GM21447 (cell line): ENCODE measurements around the gene ADIRF.

Experiments
- ATAC-seq: cut with Tn5 transposase; IDR thresholded peaks from one replicate; pipeline ENCODE4 v1.9.1; 2021; ENCODE audit not compliant: unreplicated experiment

ADIRF gene

DNA sequence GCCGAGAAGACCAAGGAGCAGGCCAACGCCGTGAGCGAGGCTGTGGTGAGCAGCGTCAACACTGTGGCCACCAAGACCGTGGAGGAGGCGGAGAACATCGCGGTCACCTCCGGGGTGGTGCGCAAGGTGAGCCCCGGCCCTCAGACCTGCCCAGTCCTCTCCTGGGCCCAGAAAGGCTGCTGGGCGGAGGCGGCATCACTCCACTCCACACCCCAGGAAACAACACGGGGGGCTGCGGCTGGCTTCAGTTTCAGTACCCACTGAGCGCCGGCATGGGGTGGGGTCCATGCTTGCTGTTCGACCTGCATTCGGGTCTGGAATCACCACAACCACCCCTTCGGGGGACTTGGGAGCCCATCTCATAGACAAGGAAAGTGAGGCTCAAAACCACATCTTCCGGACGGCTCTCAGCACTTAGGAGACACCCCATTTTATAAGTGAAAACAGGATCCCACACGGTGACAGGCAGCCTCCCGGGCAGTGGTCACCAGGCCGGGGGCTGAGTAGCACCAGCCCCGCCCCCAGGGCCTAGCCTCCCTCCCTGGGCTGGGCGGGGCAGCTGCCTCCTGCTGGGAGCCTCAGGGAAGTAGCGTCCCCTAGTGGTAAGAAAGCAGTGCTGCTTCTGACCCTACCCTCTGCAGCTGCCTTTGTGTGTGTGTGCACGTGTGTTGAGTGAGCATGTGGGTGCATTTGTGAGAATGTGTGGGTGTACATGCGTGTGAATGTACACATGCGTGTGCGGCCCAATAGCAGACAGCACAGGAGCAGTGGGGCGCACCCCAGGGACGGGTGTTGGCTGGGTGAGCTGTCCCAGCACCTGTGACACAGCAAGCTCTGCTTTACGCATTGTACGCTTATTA is 8.0 kb upstream of the ADIRF start:
- ATAC-seq = no peak

DNA sequence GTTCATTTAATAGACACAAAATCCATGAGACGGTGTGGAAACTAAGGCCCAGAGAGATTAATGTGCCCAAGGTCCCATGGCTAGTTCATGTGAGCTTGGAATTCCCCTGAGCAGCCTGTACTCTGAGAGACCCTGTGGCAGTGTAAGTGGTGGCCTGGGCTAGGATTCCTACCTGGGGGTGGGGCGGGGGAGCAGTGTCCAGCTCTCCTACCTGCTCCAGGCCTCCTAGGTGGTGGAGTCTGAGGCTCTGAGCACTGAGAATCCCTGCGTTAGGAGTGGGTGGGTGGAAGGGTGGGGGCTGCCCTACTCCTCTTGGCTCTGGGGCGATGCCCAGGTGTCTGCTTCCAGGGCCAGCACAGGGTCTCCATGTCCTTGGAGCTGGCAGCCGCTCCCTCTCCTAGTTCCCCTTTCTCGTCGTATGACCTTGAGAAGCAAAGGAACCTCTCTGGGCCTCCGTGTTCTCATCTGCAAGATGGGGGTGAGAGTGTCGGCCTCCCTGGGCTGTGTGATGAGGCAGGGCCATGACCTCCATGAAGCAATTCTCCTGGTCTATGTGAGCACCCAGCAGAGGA is 7.3 kb upstream of the ADIRF start:
- ATAC-seq = no peak

DNA sequence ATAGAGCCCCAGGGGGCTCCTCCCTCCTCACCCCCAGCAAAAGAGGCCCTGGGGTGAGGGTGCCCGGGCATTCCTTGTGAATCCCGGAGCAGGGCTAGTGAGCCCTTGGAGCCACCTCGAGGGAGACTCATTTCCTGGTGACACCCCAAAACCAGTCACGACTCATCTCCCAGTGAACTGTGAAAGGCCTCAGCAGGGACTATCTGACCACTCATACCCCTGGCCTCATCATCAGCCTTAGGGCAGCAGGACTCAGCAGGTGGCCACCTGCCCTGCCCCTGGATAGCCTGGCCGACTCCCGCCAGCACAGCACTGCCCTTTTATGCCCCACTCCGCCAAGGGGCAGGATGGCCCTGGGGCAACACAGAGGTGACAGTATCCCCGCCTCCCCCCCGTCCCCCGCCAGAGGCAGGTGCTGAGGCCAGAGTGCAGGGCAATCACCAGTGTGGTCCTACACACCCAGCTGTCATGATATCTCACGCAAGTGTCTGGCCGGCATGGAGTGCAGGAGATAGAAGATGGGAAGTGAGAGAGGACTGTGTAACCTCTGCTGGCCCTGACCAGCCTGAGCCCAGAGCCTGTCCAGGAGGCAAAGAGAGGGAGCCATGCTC is 6.7 kb upstream of the ADIRF start:
- no peak for ATAC-seq

DNA sequence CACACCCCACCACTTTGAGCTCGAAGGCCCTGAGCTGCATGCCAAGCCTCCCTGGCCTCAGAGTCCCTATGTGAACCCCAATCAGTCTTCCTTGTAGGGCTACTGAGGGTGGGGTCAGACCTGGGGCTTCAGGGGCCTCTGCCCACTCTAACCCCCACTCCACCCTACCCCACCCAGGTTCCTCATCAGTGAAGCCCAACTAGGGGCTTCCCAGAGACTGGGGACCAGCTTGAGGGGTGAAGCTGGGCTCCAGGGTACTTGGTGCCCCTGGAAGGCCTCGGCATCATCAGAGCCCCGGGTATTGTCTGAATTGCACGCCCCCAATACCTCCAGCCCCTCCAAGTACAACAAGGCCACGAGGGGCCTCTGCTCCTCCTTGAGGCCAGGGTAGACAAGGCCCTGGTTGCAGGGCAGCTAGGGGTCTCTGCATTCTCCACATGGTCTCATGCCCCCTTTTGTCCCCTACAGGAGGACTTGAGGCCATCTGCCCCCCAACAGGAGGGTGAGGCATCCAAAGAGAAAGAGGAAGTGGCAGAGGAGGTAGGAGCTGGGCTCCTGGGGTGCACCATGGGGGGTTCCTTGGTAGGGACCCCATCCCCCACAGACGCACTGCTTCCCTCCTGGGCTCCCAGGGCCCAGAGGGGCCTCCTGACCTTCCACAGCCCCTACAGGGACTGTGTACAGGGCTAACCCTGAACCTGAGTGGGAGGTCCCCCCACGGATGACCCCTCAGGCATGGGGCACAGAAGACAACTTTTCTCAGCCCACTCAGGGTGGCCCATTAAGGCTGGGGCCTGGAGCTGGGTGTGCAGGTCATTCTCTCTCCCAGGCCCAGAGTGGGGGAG is 5.9 kb upstream of the ADIRF start:
- no peak for ATAC-seq

DNA sequence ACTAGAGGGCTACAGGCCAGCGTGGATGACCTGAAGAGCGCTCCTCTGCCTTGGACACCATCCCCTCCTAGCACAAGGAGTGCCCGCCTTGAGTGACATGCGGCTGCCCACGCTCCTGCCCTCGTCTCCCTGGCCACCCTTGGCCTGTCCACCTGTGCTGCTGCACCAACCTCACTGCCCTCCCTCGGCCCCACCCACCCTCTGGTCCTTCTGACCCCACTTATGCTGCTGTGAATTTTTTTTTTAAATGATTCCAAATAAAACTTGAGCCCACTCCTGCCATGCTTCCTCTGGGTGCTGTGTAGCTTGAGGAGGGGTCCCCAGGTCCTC is 5.3 kb upstream of the ADIRF start:
- ATAC-seq = no peak

DNA sequence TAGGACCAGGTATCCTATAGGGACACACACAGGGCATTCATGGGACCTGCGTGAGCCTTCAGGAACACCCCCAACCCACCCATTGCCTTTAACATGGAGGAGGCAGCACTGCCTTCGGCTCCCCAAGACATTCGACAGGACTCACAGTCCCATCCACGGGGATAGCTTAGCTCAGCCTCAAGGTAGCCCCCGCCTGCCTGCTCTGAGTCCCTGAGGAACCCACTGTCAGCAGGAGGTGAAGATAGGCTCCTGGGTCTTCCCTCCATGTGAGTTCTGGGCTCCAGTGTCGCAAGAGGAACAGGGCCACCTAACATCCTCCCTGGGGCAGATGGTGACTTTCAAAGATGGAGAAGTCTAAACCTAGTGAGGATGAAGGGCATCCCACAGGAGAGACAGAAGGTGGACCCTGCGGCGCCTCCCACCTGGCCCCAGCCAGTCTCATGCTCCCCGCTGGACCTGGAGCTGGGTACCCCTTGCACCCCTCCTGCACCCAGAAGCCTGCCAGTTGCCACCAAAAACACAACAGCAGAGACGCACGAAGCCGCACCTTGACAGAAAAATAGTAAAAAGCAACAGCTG is 4.9 kb upstream of the ADIRF start:
- no peak for ATAC-seq

DNA sequence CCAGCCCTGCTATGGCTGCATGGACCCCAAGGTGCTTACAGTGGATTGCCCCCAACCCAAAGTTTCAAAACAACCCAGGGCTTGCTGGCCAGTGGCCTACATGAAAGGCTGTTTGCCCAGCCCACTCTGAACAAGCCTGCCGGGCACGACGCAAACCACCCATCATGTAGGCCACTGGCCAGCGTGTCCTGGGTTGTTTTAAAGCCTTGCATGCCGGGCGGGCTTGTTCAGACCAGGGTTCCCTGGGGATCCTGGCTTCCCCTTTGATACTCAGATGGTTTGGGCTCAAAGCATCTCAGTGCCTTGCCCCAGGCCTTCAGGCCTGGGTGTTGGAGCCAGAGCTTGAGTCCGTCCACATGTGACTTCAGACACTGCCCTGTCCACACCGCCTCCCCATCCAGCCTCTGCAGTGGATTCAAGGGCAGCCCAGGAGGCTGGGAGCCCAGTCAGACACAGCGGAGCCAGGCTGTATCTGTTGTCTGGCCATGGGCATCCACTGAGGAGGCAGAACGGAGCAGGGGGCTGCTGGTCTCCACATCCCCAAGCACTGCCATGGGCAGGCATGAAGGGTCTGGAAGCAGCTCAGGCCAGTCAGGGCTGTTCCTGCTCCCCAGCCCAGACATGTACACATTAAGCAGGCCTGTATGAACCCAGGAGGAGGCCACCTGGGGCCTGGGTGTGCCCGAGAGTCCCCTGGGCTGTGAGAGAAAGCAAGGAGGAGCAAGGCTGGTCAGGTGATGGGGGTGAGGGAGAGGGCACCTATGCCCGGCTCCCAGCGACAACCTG is 4.0 kb upstream of the ADIRF start:
- ATAC-seq = no peak

DNA sequence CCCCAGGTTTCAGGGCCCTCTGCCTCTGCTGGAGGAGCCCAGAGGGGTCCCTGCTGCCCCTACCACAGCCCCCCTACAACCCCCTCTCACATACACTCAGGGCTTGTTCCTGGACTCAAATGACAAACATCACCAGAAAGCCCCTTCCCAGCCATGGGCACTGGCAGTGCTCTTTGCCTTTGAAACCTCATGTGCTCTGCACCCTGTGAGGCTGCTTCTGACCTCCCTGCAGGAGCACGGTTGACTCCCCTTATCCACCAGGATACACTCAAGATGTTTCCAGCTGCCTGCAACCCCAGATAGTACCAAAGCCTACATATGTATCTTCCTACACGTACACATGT is 3.5 kb upstream of the ADIRF start:
- no peak for ATAC-seq

DNA sequence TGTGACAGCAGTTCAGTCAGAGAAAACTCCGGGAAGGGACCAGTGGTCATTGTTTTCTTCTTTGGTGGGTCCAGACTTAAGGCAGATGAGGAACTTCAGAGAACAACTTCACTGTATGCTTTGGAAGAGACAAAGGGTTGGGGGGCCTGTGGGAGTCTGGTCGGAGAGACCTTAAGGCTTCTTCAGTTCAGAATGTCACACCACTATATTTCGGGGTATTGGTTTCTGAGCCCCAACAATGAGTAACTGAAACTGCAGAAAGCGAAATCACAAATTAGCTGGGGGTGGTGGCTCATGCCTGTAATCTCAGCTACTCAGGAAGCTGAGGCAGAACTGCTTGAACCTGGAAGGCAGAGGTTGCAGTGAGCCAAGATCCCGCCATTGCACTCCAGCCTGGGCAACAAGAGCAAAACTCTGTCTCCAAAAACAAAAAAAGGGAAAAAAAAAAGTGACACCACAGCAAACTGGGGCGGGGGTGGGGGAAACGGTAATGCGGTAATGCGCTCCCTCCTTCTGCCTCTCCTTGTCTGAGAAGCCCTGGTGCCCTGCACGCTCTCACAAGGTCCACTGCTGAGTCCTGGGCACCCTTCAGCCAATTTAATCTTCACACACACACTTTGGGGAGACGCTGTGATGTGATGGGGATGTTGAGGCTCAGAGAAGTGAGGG is 2.2 kb upstream of the ADIRF start:
- ATAC-seq = peak; percentile 33

DNA sequence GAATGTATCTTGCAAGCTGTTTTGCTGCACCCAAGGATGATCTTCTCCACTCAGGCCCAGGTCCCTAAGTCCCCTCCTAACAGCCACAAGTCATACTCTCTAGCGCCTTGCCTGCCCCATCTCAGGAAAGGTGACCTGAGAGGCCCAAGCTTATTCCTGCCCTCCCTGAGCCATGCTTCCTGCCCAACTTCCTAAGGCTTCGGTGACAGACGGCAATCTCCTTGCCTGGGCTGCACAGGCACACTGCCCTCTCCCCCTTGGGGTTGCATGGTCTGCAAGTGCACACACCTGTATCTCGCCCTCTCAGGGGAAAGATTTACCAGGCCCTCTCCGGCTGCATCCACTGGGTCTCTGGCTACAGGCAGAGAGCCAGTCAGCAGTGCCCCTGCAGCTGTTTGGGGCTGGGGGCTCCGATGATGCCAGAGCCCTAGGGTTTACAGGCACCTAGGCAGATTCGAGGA is 771 bp upstream of the ADIRF start:
- ATAC-seq = no peak

DNA sequence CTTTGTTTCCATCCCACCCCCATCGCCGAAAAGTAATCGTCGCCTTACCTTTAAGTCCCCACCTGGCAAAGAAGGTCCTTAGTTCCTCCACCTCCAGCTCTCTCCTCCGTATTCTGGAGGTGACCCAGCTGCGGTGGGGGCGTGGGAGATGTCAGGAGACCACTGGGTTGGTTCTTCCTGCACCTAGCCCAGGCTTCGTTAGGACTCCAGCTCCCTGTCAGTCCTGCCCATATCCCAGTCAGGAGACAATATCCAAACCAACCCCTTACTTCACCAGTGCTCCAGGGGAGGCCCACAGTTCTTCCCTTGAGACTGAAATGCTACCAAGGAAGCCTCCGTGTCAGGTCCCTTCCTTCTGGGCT is 693 bp downstream of the ADIRF start:
- ATAC-seq = no peak

DNA sequence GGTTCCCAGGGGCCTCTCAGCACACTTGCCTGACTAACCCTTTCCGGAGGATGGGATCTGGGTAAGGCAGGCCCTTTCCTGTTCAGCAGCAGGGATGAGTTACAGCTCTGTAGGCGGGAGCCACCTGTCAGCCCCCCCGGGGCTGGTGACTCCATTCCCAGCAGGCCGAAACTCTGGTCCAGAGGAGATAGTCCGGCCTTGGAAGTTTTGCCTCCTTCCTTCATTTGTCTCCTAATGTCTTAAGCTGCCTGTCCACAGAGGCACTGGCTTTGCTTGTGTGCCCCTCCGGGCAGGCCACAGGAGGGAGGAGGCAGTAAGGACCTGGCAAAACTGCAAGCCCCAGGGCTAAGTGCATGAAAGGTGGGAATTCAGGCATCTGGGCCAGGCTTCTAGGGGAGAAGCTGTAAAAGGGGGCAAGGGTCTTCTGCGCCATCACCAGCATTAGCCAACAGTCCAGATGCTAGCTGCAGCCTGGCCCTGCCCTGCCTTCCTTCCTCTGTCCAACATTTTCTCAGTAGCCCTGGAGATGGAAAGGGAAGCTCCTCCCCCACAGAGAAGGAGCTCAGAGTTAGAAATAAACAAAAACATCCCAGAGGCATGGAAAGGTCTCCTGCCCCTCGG is 1.2 kb downstream of the ADIRF start:
- no peak for ATAC-seq

DNA sequence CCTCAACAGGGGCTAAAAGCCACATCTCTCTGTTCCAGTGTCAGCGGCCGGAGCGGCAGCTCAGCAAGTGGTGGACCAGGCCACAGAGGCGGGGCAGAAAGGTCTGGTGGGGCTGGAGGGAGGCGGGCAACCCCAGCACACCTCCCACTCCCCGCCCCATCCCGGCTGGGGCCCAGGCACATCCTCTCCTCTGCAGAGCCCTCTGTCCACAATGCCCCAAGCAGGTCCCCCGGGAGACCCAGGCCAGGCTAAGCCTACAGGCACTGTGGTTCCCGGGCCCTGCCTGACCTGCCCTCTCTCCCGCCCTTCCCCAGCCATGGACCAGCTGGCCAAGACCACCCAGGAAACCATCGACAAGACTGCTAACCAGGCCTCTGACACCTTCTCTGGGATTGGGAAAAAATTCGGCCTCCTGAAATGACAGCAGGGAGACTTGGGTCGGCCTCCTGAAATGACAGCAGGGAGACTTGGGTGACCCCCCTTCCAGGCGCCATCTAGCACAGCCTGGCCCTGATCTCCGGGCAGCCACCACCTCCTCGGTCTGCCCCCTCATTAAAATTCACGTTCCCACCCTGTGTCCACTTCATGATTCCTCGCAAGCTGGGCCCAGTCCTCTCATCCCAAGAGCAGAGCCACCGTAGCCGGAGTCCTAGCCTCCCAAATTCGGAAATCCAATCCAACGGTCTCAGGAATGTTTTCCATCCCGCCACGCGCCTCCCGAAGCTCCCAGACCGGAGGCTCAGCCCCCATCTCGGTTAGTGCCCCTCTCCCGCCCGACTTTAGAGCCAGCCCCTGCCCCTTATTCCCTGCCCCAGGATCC is 2.1 kb downstream of the ADIRF start:
- no peak for ATAC-seq

DNA sequence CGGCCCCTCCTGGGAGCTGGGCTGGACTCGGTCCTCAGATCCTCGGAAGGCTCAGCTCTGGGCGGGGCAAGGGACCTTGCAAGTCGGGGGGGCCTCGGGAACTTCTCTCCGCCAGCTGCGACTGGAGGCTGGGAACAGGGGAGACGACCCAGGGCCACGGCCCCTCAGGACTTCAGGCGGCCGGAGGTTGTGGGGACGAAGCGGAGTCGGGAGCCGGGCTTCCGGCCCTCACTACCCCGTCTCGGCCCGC is 2.6 kb downstream of the ADIRF start:
- no peak for ATAC-seq

DNA sequence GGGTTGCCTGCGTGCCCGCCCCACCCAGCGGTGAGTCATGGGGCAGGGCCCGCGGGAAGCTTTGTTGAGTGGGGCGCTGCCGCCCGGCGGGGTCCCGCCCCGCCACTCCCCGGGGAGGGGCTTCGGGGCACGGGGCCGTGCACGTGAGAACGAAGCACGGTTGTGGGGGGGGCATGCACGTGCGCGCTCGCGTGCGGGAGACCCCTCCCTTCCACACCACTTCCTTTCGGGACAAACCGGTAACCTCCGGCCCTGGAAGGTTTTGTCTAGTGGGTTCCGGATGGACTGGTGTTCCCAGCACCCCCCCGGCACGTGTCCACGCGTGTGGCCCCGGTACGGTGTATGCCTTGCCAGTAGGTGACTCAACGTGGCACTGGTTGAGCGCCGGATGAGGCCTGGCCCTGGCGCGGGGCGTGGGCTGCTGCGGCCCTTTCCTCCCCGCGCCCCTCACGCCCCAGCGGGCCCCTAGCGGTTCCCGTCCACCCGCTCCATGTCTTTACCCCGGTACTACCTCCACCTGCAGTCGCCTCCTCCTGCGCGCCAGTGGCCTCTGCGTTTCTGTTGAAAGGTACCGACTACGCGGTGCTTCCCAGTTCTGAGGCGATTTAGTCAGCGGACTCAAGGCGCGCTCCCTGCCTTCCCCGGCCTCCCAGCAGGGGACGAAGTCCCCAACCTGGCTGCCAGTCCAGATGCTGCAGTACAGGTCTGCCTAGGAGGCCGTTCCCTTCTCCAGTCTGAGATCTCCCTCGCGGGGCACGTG is 3.1 kb downstream of the ADIRF start:
- ATAC-seq = peak; percentile 61

DNA sequence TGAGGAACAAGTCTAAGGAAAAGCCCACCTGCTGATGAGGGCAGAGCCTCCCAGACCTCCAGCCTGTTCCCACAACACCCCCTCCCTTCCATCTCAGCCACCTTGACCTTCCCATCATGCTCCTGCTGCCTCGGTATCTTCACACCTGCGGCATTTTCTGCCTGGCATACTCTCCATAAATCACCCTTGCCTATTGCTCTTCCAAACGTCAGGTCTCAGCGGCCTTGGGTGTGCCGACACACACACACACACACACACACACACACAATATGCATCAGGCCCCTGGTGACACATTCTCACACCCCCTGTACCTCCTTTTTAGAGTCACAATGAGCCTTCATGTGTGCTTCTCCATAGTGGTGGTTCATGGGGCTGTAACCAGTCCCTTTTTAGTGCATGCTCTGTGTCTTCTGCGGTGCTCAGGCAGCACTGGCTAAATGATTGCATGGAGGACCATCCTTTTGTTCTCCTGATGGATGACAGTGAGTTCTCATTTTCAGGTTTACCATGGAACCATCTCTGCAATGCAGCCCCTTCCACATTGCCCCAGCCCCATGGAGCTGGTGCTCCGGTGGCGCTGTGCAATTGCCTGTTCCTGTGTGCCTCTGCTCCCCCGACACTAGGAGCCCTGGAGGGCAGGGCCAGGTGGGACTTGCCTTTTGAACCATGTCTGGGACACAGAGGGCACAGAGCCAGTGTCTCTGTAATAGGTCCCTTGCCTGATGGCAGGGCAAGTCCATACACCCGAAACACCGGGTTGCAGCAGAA is 4.5 kb downstream of the ADIRF start:
- no peak for ATAC-seq

DNA sequence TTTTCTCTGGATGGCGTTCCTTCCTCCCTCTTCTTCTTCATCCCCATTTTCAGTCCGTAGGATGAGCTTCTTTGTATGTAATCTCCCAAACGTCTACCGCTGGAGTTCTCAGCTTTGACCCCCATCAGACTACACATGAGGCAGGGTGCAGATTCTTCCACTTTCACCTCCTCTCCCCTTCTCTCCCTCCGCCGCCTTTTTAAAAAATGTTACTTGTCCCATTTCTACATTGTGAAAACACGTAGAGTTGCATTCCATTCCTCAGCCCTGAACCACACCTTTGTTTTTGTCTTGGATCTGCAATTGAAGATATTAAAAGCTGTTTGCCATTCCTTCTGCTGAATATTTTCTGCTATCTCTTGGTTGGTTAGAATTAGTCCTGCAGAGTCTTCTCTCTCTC is 6.2 kb downstream of the ADIRF start:
- no peak for ATAC-seq
